CD4-positive, alpha-beta T cell treated with Interleukin-4 for 4 hours (primary cell): ENCODE data around the gene CFAP57.

Experiments used
- DNase-seq: peaks from one replicate; pipeline ENCODE4 v3.0.0-alpha.2; 2020

CFAP57 gene

DNA sequence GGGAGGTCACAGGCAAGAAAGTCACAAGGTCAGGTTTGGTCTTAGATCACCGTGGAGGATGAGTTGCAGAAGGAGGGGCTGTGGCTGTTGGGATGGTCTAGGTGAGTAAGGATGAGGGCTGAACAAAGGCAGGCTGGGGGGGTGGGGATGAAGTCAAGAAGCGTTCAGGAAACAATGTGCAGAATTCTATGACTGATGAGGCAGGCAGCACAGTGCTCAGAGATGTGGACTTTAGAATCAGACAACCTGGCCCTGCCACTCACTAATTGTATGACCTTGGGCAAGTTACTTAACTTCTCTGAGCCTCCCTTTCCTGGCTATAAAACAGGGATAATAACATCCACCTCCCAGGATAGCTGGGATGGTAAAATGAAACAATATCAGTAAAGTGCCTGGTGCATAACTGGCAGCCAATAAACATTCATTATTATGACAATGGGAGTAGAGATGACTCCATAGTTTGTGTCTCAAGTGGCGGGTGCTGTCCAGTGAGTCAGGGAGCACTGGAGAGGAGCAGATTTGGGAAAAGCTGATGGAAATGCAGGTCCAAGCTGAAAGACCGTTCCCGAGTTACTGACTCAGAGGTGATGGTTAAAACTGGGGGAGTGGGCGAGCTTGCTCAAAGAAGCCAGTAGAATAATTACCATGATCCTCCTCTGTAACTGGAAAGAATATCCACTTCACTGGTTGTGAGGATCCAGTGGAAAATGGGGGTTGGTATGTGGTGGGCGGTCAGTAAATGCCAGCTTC is 130.8 kb downstream of the CFAP57 start:
- no peak for DNase-seq

DNA sequence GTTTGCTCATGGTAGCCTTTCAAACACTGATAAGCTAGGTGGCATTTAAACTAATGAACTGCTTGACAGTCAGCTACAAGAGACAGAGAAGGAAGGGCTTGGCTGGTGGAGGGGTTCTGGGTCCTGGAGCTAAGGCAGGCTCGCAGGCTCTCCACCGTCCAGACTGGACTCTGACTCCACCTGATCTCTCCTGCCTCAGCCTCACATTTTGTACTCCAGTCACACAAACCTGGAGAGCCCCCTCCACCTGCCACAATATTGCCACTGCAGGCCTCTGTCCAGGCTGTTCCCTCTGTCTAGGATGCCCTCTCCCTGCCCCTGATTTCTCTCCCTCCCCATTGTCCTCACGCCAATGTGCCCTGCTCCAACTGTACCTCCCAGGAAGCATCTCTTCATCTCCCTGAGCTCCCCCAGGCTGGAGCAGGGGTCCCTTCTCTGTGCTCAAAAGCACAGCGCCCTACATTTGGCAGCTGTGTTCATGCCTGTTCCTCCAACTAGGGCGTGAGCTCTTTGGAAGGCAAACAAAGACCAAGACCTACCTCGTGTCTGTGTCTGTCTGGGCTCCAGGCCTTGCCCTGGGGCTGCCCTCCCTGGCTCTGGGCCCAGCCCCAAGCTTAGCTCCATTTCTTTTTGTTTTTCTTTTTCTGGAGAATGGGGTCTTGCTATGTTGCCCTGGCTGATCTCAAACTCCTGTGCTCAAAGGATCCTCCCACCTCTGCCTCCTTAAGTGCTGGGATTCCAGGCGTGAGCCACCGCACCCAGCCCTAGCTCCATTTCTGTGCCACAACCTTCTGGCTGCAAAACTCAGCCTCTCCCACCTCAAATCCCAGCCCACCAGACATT is 131.6 kb downstream of the CFAP57 start:
- DNase-seq = no peak
